Nephron (organoid): ENCODE measurements around the gene RGL4.
A peak's percentile ranks its signal among the peaks of the same experiment; 100 is the strongest.

Source experiments
- H3K27ac Mint-ChIP-seq, 3 experiments: 2 replicates each; pipeline ENCODE4 v1.8.0; 2020; ENCODE audit warnings: mixed read lengths in 3 of 3, mild to moderate bottlenecking in 2 of 3, moderate library complexity in 1 of 3
- H3K27me3 Mint-ChIP-seq: 2 replicates; pipeline ENCODE4 v1.8.0; 2021; ENCODE audit warnings: low read depth, mild to moderate bottlenecking, moderate library complexity, mixed read lengths
- H3K36me3 Mint-ChIP-seq: 2 replicates; pipeline ENCODE4 v1.8.0; 2020; ENCODE audit warnings: low read depth, mixed read lengths
- H3K4me1 Mint-ChIP-seq: 2 replicates; pipeline ENCODE4 v1.8.0; 2020; ENCODE audit warnings: mixed read lengths
- H3K4me3 Mint-ChIP-seq, 3 experiments: 2 replicates each; pipeline ENCODE4 v1.8.0; 2020; ENCODE audit warnings: mild to moderate bottlenecking in 3 of 3, mixed read lengths in 3 of 3, moderate library complexity in 2 of 3
- H3K9me3 Mint-ChIP-seq: 2 replicates; pipeline ENCODE4 v1.8.0; 2020; ENCODE audit warnings: mixed read lengths
- CTCF ChIP-seq, 3 experiments: fragments of 200-600 bp; sonication (generic); IDR thresholded peaks; one replicate each; pipeline ENCODE4 v1.5.0; 2021; ENCODE audit warnings: antibody characterized with exemption in 3 of 3; ENCODE audit not compliant: unreplicated experiment in 3 of 3

Gene RGL4

GRCh38 chr22:23681026-23681809, 9.6 kb upstream of the RGL4 start:
- Mint-ChIP-seq H3K4me3 (no peak overlapping the region), H3K9me3 (no peaks in the 10 kb centered on the region), H3K4me1 (peaks cover 34% of the 10 kb centered on the region), H3K27ac (no peak overlapping the region), H3K36me3 (peaks cover 29% of the 10 kb centered on the region), H3K27me3 (no peaks in the 10 kb centered on the region)
- no peak for TF ChIP-seq CTCF (IDR thresholded peaks at IDR 0.05; ENCODE audit: unreplicated experiment in 3 of 3)

DNA sequence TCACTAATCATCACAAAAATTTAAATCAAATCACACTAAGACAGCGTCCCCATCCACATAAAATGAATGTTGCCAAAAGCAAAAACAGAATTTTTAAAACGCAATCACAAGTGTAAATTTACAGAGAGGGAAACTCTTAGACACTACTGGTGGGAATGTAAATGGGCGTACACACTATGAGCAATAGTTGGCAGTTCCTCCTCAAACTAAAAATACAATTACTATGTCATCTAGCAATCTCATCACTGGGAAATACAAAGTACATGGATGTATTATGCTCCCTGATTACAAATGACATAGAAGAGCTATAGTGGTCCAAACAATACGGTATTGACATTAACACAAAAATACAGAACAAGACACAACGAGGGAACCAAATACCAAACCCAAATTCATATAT, 8.7 kb upstream of the RGL4 start:
- H3K4me1 Mint-ChIP-seq = peaks cover 39% of the 10 kb centered on the region
- TF ChIP-seq CTCF (IDR thresholded peaks at IDR 0.05; ENCODE audit: unreplicated experiment in 3 of 3) = no peak
- no peaks in the 10 kb centered on the region for H3K27me3 Mint-ChIP-seq
- H3K9me3 Mint-ChIP-seq = no peaks in the 10 kb centered on the region
- peaks cover 29% of the 10 kb centered on the region for H3K36me3 Mint-ChIP-seq
- H3K27ac Mint-ChIP-seq = peak overlapping the region in 1 of 3 experiments; percentile 21
- H3K4me3 Mint-ChIP-seq = no peak overlapping the region

- H3K36me3 Mint-ChIP-seq = peaks cover 29% of the 10 kb centered on the region
- peaks cover 35% of the 10 kb centered on the region for H3K4me1 Mint-ChIP-seq
- no peak overlapping the region for H3K4me3 Mint-ChIP-seq
- no peak for TF ChIP-seq CTCF (IDR thresholded peaks at IDR 0.05; ENCODE audit: unreplicated experiment in 3 of 3)
- no peaks in the 10 kb centered on the region for H3K9me3 Mint-ChIP-seq
- H3K27me3 Mint-ChIP-seq = no peaks in the 10 kb centered on the region
- no peak overlapping the region for H3K27ac Mint-ChIP-seq
These were observed 7.9 kb upstream of the RGL4 start for GRCh38 chr22:23682827-23683355.

GRCh38 chr22:23683545-23683944, 7.3 kb upstream of the RGL4 start:
- H3K27ac Mint-ChIP-seq = peak overlapping the region in 1 of 3 experiments; percentile 35
- H3K4me3 Mint-ChIP-seq = no peak overlapping the region
- H3K4me1 Mint-ChIP-seq = peaks cover 31% of the 10 kb centered on the region
- H3K36me3 Mint-ChIP-seq = peaks cover 29% of the 10 kb centered on the region
- no peak for TF ChIP-seq CTCF (IDR thresholded peaks at IDR 0.05; ENCODE audit: unreplicated experiment in 3 of 3)
- H3K9me3 Mint-ChIP-seq = no peaks in the 10 kb centered on the region
- no peaks in the 10 kb centered on the region for H3K27me3 Mint-ChIP-seq

- H3K27me3 Mint-ChIP-seq = no peaks in the 10 kb centered on the region
- peaks cover 31% of the 10 kb centered on the region for H3K4me1 Mint-ChIP-seq
- peak overlapping the region in 1 of 3 experiments; percentile 35 for H3K27ac Mint-ChIP-seq
- peaks cover 29% of the 10 kb centered on the region for H3K36me3 Mint-ChIP-seq
- TF ChIP-seq CTCF (IDR thresholded peaks at IDR 0.05; ENCODE audit: unreplicated experiment in 3 of 3) = no peak
- H3K9me3 Mint-ChIP-seq = no peaks in the 10 kb centered on the region
- H3K4me3 Mint-ChIP-seq = no peak overlapping the region
These were observed 6.8 kb upstream of the RGL4 start for GRCh38 chr22:23684026-23684425.
